NCI-H2107 (cell line): ENCODE results near the gene LRPAP1.
A peak's percentile ranks its signal among the peaks of the same experiment; 100 is the strongest.
"Not testable (repeated sequence)": the region's sequence is repeated elsewhere in the genome, so short reads cannot be mapped to it uniquely, and the experiment has no call there.

ENCODE experiments used
- DNase-seq: peaks from one replicate; lab custom pipeline; 2025; lab: John Stamatoyannopoulos, UW

LRPAP1 gene

DNA sequence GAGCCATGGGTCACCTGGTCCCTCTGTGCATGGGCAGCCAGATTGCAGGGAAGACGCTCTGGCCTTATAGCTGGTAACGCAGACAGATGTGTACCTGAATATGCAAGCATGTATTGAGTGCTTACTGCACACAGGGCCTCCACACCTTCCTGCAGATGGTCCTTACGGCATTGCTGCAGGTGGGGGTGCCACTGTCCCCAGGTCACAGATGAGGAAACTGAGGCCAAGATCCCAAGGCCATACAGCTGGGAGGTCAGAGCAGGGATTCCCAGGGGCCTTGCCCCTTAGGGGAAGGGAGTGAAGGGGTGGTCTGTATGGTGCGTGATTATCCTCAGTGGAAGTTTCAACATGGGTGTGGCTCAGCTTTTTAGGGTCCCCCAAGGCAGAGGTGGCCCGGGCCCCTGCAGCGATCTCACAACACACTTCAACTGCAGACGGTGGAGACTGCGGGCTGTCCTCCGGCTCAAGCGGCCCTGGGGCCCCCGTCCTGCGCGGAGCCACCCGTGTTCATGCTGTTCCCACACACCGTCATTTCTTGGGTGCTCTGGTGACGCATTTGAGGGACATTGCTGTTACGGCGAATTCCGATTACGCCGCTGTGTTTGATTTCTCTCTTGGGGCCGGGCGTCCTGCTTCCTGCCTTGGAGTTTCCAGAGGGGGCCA, 61.0 kb downstream of the LRPAP1 start:
- no peak for DNase-seq

DNA sequence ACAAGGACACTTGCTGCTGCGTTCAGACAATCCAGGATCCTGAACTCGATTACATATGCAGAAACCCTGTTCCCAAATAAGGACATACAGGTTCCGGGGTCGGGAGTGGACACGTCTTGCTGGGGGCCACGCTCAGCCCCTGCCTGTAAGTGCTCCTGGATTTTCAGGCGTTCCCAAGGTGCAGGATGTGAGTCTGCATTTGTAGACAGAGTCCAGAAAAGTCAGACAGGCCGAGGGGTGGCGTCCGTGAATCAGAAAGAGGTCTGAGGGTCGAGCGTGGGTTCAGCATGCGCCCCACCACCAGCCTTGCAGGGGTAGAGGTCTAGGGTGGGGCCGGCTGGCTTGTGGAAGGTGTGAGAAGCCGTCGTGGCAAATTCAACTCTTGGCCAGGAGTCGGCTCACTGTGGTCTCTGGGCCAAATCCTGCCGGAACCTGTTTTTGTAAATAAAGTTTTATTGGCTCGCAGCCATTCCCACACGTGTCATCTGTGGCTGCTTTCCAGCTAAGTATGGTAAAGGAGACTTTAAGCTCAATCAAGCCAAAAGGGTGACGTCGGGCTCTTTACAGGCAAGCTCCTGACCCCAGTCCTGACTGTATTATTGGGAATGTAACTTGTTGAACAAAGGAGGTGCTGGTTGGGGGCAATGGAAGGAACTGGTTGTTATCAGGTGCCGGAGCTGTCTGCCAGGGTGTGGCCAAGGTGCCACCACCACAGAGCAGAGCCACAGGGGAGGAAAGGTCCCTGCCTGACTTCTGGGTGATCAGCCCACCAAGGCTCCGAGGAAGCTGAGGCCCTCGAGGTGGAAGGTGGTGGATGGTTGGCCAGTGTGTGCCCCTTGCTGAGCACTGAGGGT, 61.8 kb downstream of the LRPAP1 start:
- DNase-seq, result no peak

DNA sequence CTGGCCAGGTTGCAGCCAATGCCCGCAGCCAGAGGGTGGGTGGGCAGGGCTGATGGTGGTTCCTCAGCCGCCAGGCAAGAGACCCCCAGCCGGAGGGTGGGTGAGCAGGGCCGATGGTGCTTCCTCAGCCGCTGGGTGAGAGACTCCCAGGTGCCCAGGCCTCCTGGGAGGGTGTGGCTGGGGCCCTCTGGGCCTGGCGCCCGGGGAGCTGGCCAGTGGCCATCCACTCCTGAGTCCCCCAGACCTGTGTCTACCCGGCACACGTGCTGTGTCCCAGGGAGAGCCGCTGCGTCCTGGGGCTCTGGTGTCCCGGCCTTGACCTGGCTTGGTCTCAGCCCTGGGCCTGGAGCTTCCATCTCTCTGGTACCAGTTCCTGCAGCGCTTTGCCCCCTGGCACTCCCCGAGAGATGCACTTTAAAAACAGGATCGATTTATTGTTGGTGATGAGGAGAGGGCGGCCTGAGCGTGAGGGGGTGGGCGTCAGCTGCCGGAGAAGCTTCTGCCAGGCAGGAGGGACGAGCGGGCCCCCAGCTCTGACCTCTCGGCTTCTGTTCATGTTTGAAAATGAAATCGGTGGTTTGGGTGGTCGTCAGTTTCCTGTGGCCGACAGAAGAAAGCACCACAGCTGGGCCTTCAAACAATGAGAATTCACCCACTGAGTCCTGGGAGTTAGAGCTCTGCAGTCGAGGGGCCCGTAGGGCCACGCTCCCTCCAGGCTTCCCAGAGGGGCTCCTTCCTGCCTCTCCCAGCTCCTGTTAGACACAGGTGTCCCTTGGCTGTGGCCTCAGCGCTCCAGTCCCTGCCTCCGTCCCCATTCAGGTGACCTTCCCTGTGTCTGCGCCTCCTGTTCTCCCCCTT, 62.6 kb downstream of the LRPAP1 start:
- no peak for DNase-seq

- no peak for DNase-seq
Measured at GRCh38 chr4:3468804-3469203, 63.4 kb downstream of the LRPAP1 start.

DNA sequence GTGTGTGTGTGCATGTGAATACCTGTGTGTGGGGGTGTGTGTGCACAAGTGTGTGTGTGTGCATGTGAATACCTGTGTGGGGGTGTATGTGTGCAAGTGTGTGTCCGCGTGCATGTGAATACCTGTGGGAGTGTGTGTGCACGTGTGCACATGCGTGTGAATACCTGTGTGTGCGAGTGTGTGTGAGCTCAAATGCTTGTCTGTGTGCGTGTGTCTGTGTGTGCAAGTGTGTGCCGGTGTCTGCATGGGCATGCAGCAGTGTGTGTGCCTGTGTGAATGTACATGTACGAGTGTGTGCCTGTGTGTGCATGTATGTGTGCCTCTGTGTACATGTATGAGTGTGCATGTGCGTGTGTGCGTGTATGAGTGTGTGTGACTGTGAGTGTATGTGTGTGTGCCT, 64.1 kb downstream of the LRPAP1 start:
- no peak for DNase-seq

GRCh38 chr4:3467601-3468031, 64.6 kb downstream of the LRPAP1 start:
- no peak for DNase-seq

DNA sequence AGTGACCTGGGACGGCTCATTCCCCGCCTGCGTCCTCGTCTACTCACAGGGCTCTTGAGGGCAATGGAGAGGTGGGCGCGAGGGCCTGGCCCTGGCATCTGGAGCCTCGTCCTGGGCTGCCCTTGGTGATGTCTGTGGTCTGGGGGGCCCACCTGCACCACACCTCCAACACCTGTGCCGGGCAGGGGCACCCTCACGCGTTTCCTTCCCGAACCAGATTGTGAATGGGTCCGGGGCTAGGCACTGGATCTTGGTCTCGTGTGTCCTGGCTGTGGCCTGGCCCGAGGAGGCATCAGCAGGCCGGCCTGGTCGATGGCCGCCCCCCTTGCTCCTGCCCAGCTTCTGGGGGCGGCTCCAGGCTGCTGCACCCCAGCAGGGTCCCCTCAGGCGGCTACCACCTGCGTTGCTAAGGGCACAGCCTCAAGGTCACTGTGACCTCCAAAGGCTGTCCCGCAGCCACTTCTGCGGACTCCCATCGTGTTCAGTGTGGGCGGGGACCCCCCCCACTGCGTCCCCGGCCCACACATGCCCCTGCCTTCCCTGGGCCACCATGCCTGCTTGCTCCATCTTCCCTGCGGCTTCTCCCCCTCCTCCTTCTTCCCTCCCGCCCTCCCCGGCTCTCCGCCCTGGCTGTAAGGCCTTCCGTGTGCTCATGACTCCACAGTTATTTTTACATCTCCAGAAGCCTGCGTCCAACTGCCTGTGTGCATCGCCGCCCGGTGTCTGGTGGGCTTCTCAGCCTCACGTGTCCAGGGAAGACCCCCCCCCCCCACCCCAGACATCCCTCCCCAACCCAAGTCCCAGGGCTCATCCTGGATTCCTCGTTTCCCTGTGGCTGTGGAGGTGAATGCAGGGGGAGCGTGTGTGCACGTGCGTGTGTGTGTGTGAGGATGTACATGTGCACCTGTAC, 65.3 kb downstream of the LRPAP1 start:
- no peak for DNase-seq

DNA sequence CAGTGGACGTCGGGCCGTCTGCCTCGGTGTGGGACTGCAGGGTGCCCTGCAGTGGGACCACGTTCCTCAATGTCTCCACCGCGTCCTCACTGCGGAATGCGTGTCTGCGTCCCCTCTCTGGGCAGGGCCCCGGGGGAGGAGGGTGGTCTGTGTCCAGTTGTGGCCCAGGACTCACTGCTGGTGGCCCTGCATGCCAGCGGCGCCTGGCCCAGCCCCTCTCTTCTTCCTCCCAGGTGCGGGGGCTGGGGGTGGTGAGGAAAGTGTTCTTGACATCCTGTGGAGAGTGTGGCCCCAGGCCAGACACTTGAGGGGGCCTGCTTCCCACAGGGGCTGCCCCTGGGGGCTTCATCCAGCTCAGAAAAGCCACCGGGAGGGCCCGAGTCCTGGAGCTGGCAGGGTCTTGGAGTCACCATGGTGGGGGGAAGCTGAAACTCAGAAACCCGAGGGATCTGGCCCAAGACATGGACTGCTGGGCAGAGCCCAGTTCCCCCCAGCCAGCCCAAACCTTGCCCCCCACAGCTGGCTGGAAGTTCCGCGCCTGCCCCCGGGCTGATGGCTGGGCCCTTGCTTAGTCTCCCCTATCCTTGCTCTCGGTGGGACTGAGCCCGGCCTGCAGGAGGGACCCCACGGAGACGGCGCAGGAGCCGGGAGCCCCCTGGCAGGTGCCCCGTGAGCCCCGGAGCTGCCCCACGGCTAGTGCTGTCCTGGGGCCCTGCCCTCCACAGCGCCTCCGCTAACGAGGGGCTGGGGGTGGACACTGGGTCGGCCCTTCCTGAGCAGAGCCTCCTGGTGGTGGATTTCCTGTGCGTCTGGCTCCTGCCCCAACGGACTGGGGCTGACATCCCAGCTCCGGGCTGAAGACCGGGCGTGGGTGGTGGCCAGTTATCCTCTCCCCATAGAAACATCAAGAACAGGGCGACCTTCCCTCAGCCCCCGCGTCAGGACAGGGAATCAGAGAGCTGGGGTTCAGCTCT, 66.2 kb downstream of the LRPAP1 start:
- DNase-seq, result no peak

DNA sequence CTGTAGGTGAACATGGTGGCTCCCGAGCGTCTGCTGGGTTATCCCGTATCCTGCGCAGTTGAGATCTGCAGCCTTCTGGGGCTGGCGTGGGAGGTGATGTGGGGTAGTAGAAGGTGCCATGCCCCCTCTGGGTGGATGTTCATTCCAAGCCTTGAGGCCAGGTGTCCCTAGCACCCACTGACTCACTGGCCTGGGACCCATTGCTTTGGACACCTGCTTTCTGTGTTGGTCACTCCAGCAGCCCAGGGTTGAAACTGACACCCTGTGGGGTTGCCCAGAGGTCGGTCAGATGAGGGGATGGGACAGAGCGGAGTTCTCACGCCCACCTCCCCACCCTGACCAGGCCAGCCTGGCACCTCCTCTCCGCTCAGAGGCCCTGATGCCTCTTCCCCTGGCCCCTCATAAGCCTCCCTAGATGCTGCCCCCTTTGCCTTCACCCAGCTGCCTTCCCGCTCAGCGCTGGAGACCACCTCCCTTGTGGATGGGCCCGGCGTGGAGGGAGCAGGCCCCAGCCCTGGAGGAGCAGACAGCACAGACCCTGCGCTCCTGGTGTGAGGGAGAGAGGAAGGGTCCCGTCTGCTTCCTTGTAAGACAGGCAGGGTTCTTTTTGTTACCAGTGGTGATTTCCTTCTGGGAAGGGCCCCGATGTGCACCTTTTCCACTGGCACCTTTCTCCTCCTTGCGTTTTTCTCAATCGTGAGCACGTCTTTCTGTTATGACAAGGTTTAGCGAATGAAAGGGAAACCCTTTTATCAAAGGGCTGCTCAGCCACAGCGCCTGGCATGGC, 67.1 kb downstream of the LRPAP1 start:
- no peak for DNase-seq

DNA sequence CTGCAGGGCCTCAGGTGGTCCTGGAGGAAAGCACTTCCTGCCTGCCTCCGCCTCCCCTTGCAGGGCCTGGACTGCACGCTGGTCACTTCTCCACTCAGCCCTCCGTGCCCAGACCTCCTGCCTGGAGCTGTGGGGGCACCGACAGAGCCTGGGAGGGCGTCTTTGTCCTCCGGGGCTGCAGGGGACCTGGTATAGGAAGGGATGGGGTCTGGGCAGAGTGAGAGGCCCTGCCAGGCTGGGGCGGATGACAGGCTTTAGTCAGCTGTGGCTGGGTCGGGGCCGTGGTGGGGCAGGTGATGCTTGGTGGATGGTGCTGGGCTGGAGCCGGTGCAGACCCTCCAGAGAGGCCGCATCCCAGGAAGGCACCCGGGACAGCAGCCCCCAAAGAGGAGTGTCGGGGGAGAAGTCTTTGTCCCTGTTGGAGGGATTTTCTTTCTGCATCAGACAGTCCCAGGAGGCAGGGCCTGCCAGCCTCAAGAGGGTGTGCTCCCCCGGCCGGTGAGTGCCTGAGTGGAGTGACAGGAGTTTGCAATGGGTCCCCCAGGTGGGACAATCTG, 67.8 kb downstream of the LRPAP1 start:
- no peak for DNase-seq

GRCh38 chr4:3463556-3464348, 68.5 kb downstream of the LRPAP1 start:
- no peak for DNase-seq

DNA sequence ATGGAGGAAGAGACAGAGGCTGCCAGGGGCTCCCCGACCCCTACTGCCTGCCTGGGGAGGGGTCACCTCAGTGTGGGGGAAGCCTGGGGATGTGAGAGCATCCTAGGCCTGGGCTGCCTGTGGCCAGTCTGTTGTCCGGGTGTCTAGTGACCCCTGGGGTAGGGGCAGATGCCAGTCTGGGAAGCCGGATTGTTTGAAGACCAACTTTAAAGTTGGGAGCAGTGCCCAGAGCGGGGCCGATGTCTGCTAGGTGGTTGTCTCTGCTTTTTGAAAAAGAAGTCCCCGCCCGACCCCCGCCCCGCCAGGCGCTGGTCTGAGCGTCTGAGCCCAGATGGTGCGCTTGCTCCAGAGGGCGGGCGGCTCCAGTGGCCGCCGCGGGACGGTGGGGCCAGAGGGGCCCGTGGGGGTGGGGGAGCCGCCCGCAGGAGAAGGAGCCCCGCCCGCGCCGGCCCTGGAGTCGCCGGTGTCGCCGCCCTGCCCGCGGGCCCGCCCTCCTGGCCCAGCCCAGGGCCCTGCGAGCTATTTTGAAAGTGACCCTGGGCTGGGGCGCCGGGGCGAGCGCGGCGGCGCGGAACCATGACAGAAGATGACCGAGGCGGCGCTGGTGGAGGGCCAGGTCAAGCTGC, 69.3 kb downstream of the LRPAP1 start, which contains the start of gene DOK7:
Gene DOK7 (plus strand): TSS at position 517 of the 626 bp plus-strand sequence. CDS start 70 bp downstream, at position 587.
- no peak for DNase-seq

DNA sequence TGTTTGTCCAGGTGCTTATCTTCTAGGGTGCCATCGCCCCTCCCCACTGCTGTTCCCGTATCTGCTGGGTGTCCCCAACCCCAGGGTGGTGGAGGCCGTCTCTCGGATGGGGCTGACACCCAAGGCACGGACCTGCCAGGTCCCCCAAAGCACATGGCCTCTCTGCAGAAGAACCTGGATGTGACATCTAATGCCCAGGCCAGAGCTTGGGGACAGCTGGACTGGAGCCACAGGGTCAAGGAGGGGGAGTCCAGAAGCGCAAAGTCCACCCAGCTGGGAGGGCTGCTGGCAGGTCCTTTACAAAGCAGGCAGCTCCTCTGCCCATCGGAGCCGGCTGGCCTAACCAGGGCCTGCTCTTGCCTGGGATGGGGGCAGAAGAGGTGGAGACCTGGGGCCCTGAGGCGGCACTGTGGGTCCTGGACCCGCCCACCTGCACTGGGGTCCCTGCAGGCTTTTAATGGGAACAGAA, 69.9 kb downstream of the LRPAP1 start:
- DNase-seq, result no peak

GRCh38 chr4:3461515-3462291, 70.5 kb downstream of the LRPAP1 start:
- DNase-seq, result peak; percentile 51

GRCh38 chr4:3460926-3461325, 71.3 kb downstream of the LRPAP1 start:
- DNase-seq, result no peak

DNA sequence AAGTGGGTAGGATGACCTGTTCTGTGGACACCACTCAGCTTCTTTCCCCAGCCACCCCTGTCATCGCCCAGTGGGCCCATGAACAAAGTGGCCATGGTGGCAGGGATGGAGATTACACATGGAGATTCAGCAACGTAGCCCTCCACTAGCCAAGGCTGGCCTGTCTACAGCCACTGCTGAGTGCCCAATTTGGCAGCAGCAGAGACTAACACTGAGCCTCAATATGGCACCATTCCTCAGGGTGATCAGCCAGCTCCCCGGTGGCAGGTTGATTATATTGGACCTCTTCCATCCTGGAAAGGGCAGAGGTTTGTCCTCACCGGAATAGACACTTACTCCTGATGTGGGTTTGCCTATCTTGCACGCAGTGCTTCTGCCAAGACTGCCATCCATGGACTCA, 73.1 kb downstream of the LRPAP1 start:
- DNase-seq, result not testable (repeated sequence)

GRCh38 chr4:3458371-3458770, 73.9 kb downstream of the LRPAP1 start:
- DNase-seq, result no peak
